GM23338 (cell line): ENCODE measurements around the gene NR4A1. TPM values are rescaled to one million over a fixed set of nuclear protein-coding genes. Genes with fewer than 3 reads are reported as not detected.
A peak's percentile ranks its signal among the peaks of the same experiment; 100 is the strongest.

Source experiments
- ATAC-seq: fragments of 200-7000 bp; cut with Tn5 transposase; 3 replicates; pipeline ENCODE4 v1.9.1; 2020
- DNase-seq: peaks from one replicate; pipeline ENCODE4 v3.0.0-alpha.2; 2015; ENCODE audit warnings: low spot score
- H2AFZ ChIP-seq: fragments of 200-600 bp; sonication (generic); 2 replicates; pipeline ENCODE4 v1.8.0; 2016; ENCODE audit warnings: antibody characterized with exemption, mild to moderate bottlenecking, moderate library complexity
- H3F3A ChIP-seq: fragments of 200-600 bp; sonication (generic); replicated peaks from 2 replicates; pipeline ENCODE4 v1.8.0; 2017; ENCODE audit warnings: antibody characterized with exemption, mixed run types, low read depth
- H3K27ac ChIP-seq: fragments of 200-600 bp; sonication (generic); 2 replicates; pipeline ENCODE4 v1.6.1; 2016; ENCODE audit warnings: low read depth
- H3K27me3 ChIP-seq: fragments of 200-600 bp; sonication (generic); 2 replicates; pipeline ENCODE4 v1.8.0; 2016; ENCODE audit warnings: mild to moderate bottlenecking, mixed run types, moderate library complexity; ENCODE audit not compliant: insufficient read depth
- H3K36me3 ChIP-seq: fragments of 200-600 bp; sonication (generic); 2 replicates; pipeline ENCODE4 v1.8.0; 2016; ENCODE audit warnings: mild to moderate bottlenecking; ENCODE audit not compliant: insufficient read depth
- H3K4me1 ChIP-seq: fragments of 200-600 bp; sonication (generic); 2 replicates; pipeline ENCODE4 v1.8.0; 2016; ENCODE audit warnings: mild to moderate bottlenecking, moderate library complexity; ENCODE audit not compliant: insufficient read depth
- H3K4me2 ChIP-seq: fragments of 200-600 bp; sonication (generic); 2 replicates; pipeline ENCODE4 v1.7.1; 2017; ENCODE audit warnings: mixed run types
- H3K4me3 ChIP-seq: fragments of 200-600 bp; sonication (generic); 2 replicates; pipeline ENCODE4 v1.6.1; 2016; ENCODE audit warnings: mixed run types
- H3K79me2 ChIP-seq: fragments of 200-600 bp; sonication (generic); replicated peaks from 2 replicates; pipeline ENCODE4 v1.8.0; 2017; ENCODE audit warnings: mild to moderate bottlenecking; ENCODE audit not compliant: insufficient read depth
- H3K9me2 ChIP-seq: fragments of 200-600 bp; sonication (generic); 2 replicates; pipeline ENCODE4 v1.8.0; 2017; ENCODE audit not compliant: insufficient read depth
- H4K20me1 ChIP-seq: fragments of 200-600 bp; sonication (generic); replicated peaks from 2 replicates; pipeline ENCODE4 v1.8.0; 2017; ENCODE audit warnings: mild to moderate bottlenecking; ENCODE audit not compliant: insufficient read depth
- H3K27ac Mint-ChIP-seq: 2 replicates; pipeline ENCODE4 v1.8.0; 2020; ENCODE audit warnings: inconsistent platforms, mild to moderate bottlenecking, moderate library complexity, mixed read lengths
- H3K27me3 Mint-ChIP-seq: 3 replicates; pipeline ENCODE4 v1.8.0; 2022; ENCODE audit warnings: low read depth, mild to moderate bottlenecking, moderate library complexity, mixed read lengths, inconsistent platforms; ENCODE audit not compliant: insufficient read depth, poor library complexity
- H3K36me3 Mint-ChIP-seq: 3 replicates; pipeline ENCODE4 v1.8.0; 2021; ENCODE audit warnings: low read depth, mild to moderate bottlenecking, inconsistent platforms, moderate library complexity, mixed read lengths
- H3K4me1 Mint-ChIP-seq: 3 replicates; pipeline ENCODE4 v1.8.0; 2020; ENCODE audit warnings: mild to moderate bottlenecking, inconsistent platforms, mixed read lengths
- H3K4me3 Mint-ChIP-seq: 3 replicates; pipeline ENCODE4 v1.8.0; 2021; ENCODE audit warnings: moderate library complexity, mild to moderate bottlenecking, inconsistent platforms, mixed read lengths
- H3K9me3 Mint-ChIP-seq: 3 replicates; pipeline ENCODE4 v1.8.0; 2020; ENCODE audit warnings: moderate library complexity, mild to moderate bottlenecking, inconsistent platforms, mixed read lengths
- CREB1 ChIP-seq: fragments of 250-450 bp; sonication (Bioruptor Pico); IDR thresholded peaks from 2 replicates; pipeline ENCODE4 v1.5.0; 2020; ENCODE audit warnings: low read depth, mild to moderate bottlenecking, moderate library complexity
- ETS1 ChIP-seq: IDR thresholded peaks from 2 replicates; pipeline ENCODE4 v1.6.1; 2016; ENCODE audit warnings: antibody characterized with exemption
- JUNB ChIP-seq: IDR thresholded peaks from one replicate; pipeline ENCODE4 v1.6.1; 2016; ENCODE audit warnings: antibody characterized with exemption; ENCODE audit not compliant: unreplicated experiment
- POLR2AphosphoS5 ChIP-seq: IDR thresholded peaks from 2 replicates; pipeline ENCODE4 v1.6.1; 2016; ENCODE audit warnings: antibody characterized with exemption, low read depth
- ZNF331 ChIP-seq: fragments of 250-450 bp; sonication (Bioruptor Pico); IDR thresholded peaks from 2 replicates; pipeline ENCODE4 v1.5.0; 2020; ENCODE audit warnings: low read depth, mild to moderate bottlenecking, moderate library complexity
- ZNF462 ChIP-seq: fragments of 250-450 bp; sonication (Bioruptor Pico); IDR thresholded peaks from 2 replicates; pipeline ENCODE4 v1.5.0; 2020; ENCODE audit warnings: mild to moderate bottlenecking, moderate library complexity
- polyA plus RNA-seq: library from polyadenylated mRNA; unstranded; fragments of >200 nt; fragmentation: Nextera tagmentation; extraction: Ambion mirVana; gene quantifications from 2 replicates; pipeline ENCODE4 v1.2.1, GENCODE V29; 2016
- total RNA-seq: library from RNA; depleted of rRNA; stranded (reverse); fragments of >200 nt; shearing (Covaris generic); gene quantifications from 2 replicates; pipeline ENCODE4 v1.2.3, GENCODE V29; 2014

Gene NR4A1
- total and polyA plus RNA-seq, 2 experiments from 2014 or later: 7.5 to 19.1 TPM

- H3K27ac Mint-ChIP-seq: no peak overlapping the region
- peak; percentile 12; the same call in 1 of the 2 replicates for TF ChIP-seq POLR2AphosphoS5
- TF ChIP-seq ZNF331 (CRISPR knock-in tag): no peak
- TF ChIP-seq CREB1 (CRISPR knock-in tag): no peak
- H3K4me3 ChIP-seq: peak overlapping the region; percentile 51
- H2AFZ ChIP-seq: peak overlapping the region; percentile 90
- ATAC-seq (peak; percentile 48), DNase-seq (peak; percentile 80)
- H3K27me3 ChIP-seq: peaks cover 44% of the 10 kb centered on the region
- no peaks in the 10 kb centered on the region; the same call in 1 of the 2 replicates for H4K20me1 ChIP-seq
- no peaks in the 10 kb centered on the region for H3K79me2 ChIP-seq
- peaks cover 3% of the 10 kb centered on the region; the same call in 2 of the 3 replicates for H3K36me3 Mint-ChIP-seq
- no peaks in the 10 kb centered on the region; the same call in 2 of the 3 replicates for H3K9me3 Mint-ChIP-seq
- H3K27me3 Mint-ChIP-seq: peaks cover 49% of the 10 kb centered on the region
- H3K4me1 Mint-ChIP-seq: peaks cover 29% of the 10 kb centered on the region
- peaks cover 23% of the 10 kb centered on the region for H3K4me1 ChIP-seq
- H3K4me2 ChIP-seq: peak overlapping the region; percentile 70
- H3K27ac ChIP-seq: no peak overlapping the region
- 0 out of 2 replicates have a peak, but pooled peaks cover 13% of the 10 kb centered on the region for H3F3A ChIP-seq
- H3K36me3 ChIP-seq: no peaks in the 10 kb centered on the region
- H3K4me3 Mint-ChIP-seq: peak overlapping the region; percentile 58
- no peaks in the 10 kb centered on the region for H3K9me2 ChIP-seq
Measured at GRCh38 chr12:52014567-52015530, 36.4 kb upstream of the NR4A1 start.

- Histone ChIP-seq H3K27me3 (peaks cover 43% of the 10 kb centered on the region), H3K79me2 (no peaks in the 10 kb centered on the region), H3K36me3 (no peaks in the 10 kb centered on the region), H3F3A (0 out of 2 replicates have a peak, but pooled peaks cover 12% of the 10 kb centered on the region), H3K9me2 (no peaks in the 10 kb centered on the region), H3K4me2 (peak overlapping the region; percentile 68), H2AFZ (no peak overlapping the region), H4K20me1 (no peaks in the 10 kb centered on the region; the same call in 1 of the 2 replicates), H3K27ac (no peak overlapping the region), H3K4me3 (peak overlapping the region; percentile 47; the same call in 1 of the 2 replicates), H3K4me1 (peaks cover 18% of the 10 kb centered on the region)
- no peak overlapping the region for H3K4me3 Mint-ChIP-seq
- H3K36me3 Mint-ChIP-seq: peaks cover 3% of the 10 kb centered on the region; the same call in 2 of the 3 replicates
- H3K9me3 Mint-ChIP-seq: no peaks in the 10 kb centered on the region; the same call in 2 of the 3 replicates
- no peak overlapping the region for H3K27ac Mint-ChIP-seq
- no peak for TF ChIP-seq CREB1 (CRISPR knock-in tag)
- no peak for TF ChIP-seq ZNF462 (CRISPR knock-in tag)
- TF ChIP-seq JUNB: no peak
- TF ChIP-seq ETS1: no peak
- H3K4me1 Mint-ChIP-seq: peaks cover 31% of the 10 kb centered on the region
- H3K27me3 Mint-ChIP-seq: peaks cover 48% of the 10 kb centered on the region
- DNase-seq (no peak), ATAC-seq (no peak)
Measured at GRCh38 chr12:52015532-52016041, 35.7 kb upstream of the NR4A1 start.
